Kidney (tissue), 14 donors: ENCODE measurements around the gene GPC1. TPM values are rescaled to one million over a fixed set of nuclear protein-coding genes. Genes with fewer than 3 reads are reported as not detected.

Experiments used
- DNase-seq, 5 donors: peaks; one replicate each; pipeline ENCODE4 v3.0.0-alpha.2; 2013 to 2020
- FAIRE-seq: peaks from 2 replicates; lab custom pipeline; 2012; peaks lifted over from hg19 to GRCh38; lab: Jason Lieb, UNC
- H3K27ac ChIP-seq, 2 donors: one replicate each; pipeline ENCODE4 v1.7.0; 2013; ENCODE audit warnings: low read depth in 2 of 2, low read length in 2 of 2, inconsistent platforms in 1 of 2
- H3K27me3 ChIP-seq: one replicate; pipeline ENCODE4 v1.7.1; 2013; ENCODE audit warnings: low read length, inconsistent platforms; ENCODE audit not compliant: control insufficient read depth, insufficient read depth
- H3K36me3 ChIP-seq, 3 donors: one replicate each; pipeline versions ENCODE4 v1.7.0 to v1.7.1; 2013; ENCODE audit warnings: low read length in 3 of 3, control low read depth in 1 of 3, inconsistent platforms in 1 of 3; ENCODE audit not compliant: insufficient read depth in 3 of 3, control insufficient read depth in 2 of 3
- H3K4me1 ChIP-seq, 3 donors: one replicate each; pipeline versions ENCODE4 v1.7.0 to v1.7.1; 2013; ENCODE audit warnings: low read length in 3 of 3, inconsistent platforms in 1 of 3, low read depth in 1 of 3; ENCODE audit not compliant: control insufficient read depth in 2 of 3, insufficient read depth in 2 of 3
- H3K4me3 ChIP-seq, 3 donors: one replicate each; pipeline versions ENCODE4 v1.7.0 to v1.8.1; 2013; ENCODE audit warnings: low read length in 3 of 3, control low read depth in 1 of 3, inconsistent platforms in 1 of 3
- H3K9ac ChIP-seq, 3 donors: one replicate each; pipeline versions ENCODE4 v1.7.0 to v1.7.1; 2013; ENCODE audit warnings: low read length in 3 of 3, control low read depth in 1 of 3, inconsistent platforms in 1 of 3
- H3K9me3 ChIP-seq, 3 donors: one replicate each; pipeline versions ENCODE4 v1.7.0 to v1.7.1; 2013; ENCODE audit warnings: low read length in 3 of 3, control low read depth in 1 of 3, inconsistent platforms in 1 of 3; ENCODE audit not compliant: control insufficient read depth in 2 of 3, insufficient read depth in 1 of 3
- CTCF ChIP-seq: IDR thresholded peaks from 3 replicates; pipeline ENCODE4 v1.5.1; 2012; ENCODE audit warnings: mild to moderate bottlenecking, moderate library complexity, borderline replicate concordance; ENCODE audit not compliant: insufficient read depth; ENCODE audit errors: extremely low read depth
- intact Hi-C: fragments of 100-400 bp; cut with DNase I; formaldehyde crosslinking; loops from one replicate; pipeline ENCODE4 v1.11.1; 2022
- polyA plus RNA-seq: library from polyadenylated mRNA; stranded (reverse); fragments of 350-450 nt; fragmentation: Illumina TruSeq; extraction: RNeasy Lipid Tissue Mini Kit (QIAGEN cat#74804); gene quantifications from one replicate; pipeline ENCODE4 v1.2.3, GENCODE V29; 2014; ENCODE audit warnings: low read depth, low replicate concordance; ENCODE audit not compliant: insufficient read depth
- total RNA-seq: library from RNA; stranded (reverse); fragmentation: NEBNext Ultra II Directional; extraction: Animal tissue kit (Norgen Biotek cat#: 25700); gene quantifications from one replicate; pipeline ENCODE4 v1.2.1, GENCODE V29; 2021
- donor health status: control.
- donor health status: control.
- donor health status: control.
- donor health status: control.
- donor health status: control.
- donor health status: DM: yes; HTN: yes; CAD: no.
- donor health status: Normal renal cell carcinoma (clear cell type).

The GPC1 gene
- total and polyA plus RNA-seq, 2 donors from 2014 or later = 18.4 to 124 TPM

GRCh38 chr2:240394549-240394948, 40.9 kb upstream of the GPC1 start:
- FAIRE-seq = no peak
- DNase-seq = peak in 2 of 5 donors; percentile 16 to 49
- Histone ChIP-seq H3K9me3 (no peaks in the 10 kb centered on the region), H3K4me3 (no peak overlapping the region), H3K27ac (no peak overlapping the region), H3K9ac (no peak overlapping the region), H3K4me1 (no peaks in the 10 kb centered on the region), H3K36me3 (no peaks in the 10 kb centered on the region), H3K27me3 (no peaks in the 10 kb centered on the region)
- no peak for TF ChIP-seq CTCF
- intact Hi-C loops = no loop called here

DNA sequence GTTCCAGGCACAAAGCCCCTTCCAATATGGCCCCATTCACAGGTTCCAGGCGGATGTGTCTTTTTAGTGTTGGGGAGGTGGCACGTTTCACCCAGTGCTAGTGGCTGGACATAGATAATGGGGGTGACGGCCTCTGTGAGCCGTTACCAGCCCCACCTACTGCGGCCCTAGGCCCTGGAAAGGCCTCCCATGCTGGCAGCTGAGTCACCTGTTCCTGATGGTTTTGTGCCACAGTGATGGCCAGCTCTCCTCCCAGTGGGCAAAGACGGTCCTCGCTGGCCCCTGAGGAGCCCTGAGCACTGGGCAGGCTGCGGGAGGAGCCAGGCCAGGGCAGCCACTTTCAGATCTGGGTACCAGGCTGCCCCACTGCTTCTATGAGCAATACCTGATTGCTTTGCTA, 40.0 kb upstream of the GPC1 start:
- H3K27ac ChIP-seq = no peak overlapping the region
- intact Hi-C loops = no loop called here
- H3K9ac ChIP-seq = no peak overlapping the region
- DNase-seq (peak in 3 of 5 donors; percentile 7 to 55 (median 10)), FAIRE-seq (no peak)
- no peaks in the 10 kb centered on the region for H3K36me3 ChIP-seq
- no peaks in the 10 kb centered on the region for H3K9me3 ChIP-seq
- no peak overlapping the region for H3K4me3 ChIP-seq
- no peaks in the 10 kb centered on the region for H3K4me1 ChIP-seq
- H3K27me3 ChIP-seq = no peaks in the 10 kb centered on the region
- TF ChIP-seq CTCF = no peak

- H3K36me3 ChIP-seq = no peaks in the 10 kb centered on the region
- intact Hi-C loops = no loop called here
- no peak for TF ChIP-seq CTCF
- no peak overlapping the region for H3K9ac ChIP-seq
- H3K27me3 ChIP-seq = no peaks in the 10 kb centered on the region
- H3K4me1 ChIP-seq = no peaks in the 10 kb centered on the region
- FAIRE-seq (no peak), DNase-seq (peak in 2 of 5 donors; percentile 23 to 49)
- no peaks in the 10 kb centered on the region for H3K9me3 ChIP-seq
- H3K27ac ChIP-seq = no peak overlapping the region
- no peak overlapping the region for H3K4me3 ChIP-seq
Measured at GRCh38 chr2:240395896-240396622, 39.4 kb upstream of the GPC1 start.
